Endothelial cell of umbilical vein (primary cell): ENCODE measurements around the gene LMX1A. TPM values are rescaled to one million over a fixed set of nuclear protein-coding genes. Genes with fewer than 3 reads are reported as not detected.

Source experiments
- BruUV-seq: library from RNA; stranded (reverse); fragments of 400-500 nt; replicated peaks from 2 replicates; lab custom pipeline; 2021; lab: Mats Ljungman, UMichigan
- CTCF ChIA-PET: fragments of 300-600, 350-600 bp; sonication (Branson Sonifier 250); formaldehyde crosslinking; loops from one replicate; lab custom pipeline; 2021; ENCODE audit warnings: antibody characterized with exemption, inconsistent platforms; lab: Charles Lee
- POLR2A ChIA-PET: fragments of 300-600, 350-600 bp; sonication (Branson Sonifier 250); formaldehyde crosslinking; loops from one replicate; lab custom pipeline; 2021; ENCODE audit warnings: antibody characterized with exemption, inconsistent platforms; lab: Charles Lee
- DNase-seq: peaks from one replicate; pipeline ENCODE4 v3.0.0-alpha.2; 2011; ENCODE audit warnings: low read depth, low spot score
- FAIRE-seq: peaks from 2 replicates; lab custom pipeline; 2011; peaks lifted over from hg19 to GRCh38; lab: Jason Lieb, UNC
- H2AFZ ChIP-seq: 2 replicates; pipeline ENCODE4 v1.6.0; 2012; ENCODE audit warnings: low read depth, low read length, control low read depth, inconsistent platforms
- H3K27ac ChIP-seq: 2 replicates; pipeline ENCODE4 v1.5.1; 2011; ENCODE audit warnings: low read depth, mild to moderate bottlenecking, control low read depth, low read length, moderate library complexity; ENCODE audit not compliant: insufficient read depth
- H3K27me3 ChIP-seq, 2 experiments: 2 replicates each; pipeline versions ENCODE4 v1.6.0 to v1.6.1; 2011; ENCODE audit warnings: low read length in 2 of 2, mixed read lengths in 1 of 2; ENCODE audit not compliant: control insufficient read depth in 2 of 2, insufficient read depth in 2 of 2
- H3K36me3 ChIP-seq, 2 experiments: 2 replicates in 1 of 2; 3 replicates in 1 of 2; pipeline ENCODE4 v1.5.1; 2011; ENCODE audit warnings: low read length in 2 of 2, mild to moderate bottlenecking in 1 of 2, moderate library complexity in 1 of 2; ENCODE audit not compliant: control insufficient read depth in 2 of 2, insufficient read depth in 2 of 2; ENCODE audit errors: extremely low read depth in 1 of 2
- H3K4me1 ChIP-seq: 3 replicates; pipeline ENCODE4 v1.5.1; 2011; ENCODE audit warnings: mild to moderate bottlenecking, low read length; ENCODE audit not compliant: control insufficient read depth, insufficient read depth; ENCODE audit errors: extremely low read depth
- H3K4me2 ChIP-seq: 2 replicates; pipeline ENCODE4 v1.6.1; 2011; ENCODE audit warnings: low read length, control low read depth, mixed read lengths; ENCODE audit not compliant: insufficient read depth
- H3K4me3 ChIP-seq, 3 experiments: fragments of 200-600 bp in 1 of 3; sonication (generic), shearing (Covaris generic) in 1 of 3; replicated peaks in 1 of 3; 2 replicates each; pipeline ENCODE4 v1.5.1; 2011 to 2016; ENCODE audit warnings: control low read depth in 3 of 3, low read length in 3 of 3, mild to moderate bottlenecking in 2 of 3, inconsistent platforms in 1 of 3, low read depth in 1 of 3, moderate library complexity in 1 of 3; ENCODE audit not compliant: insufficient read depth in 1 of 3
- H3K79me2 ChIP-seq: 2 replicates; pipeline ENCODE4 v1.6.0; 2012; ENCODE audit warnings: low read length, inconsistent platforms; ENCODE audit not compliant: control insufficient read depth, insufficient read depth
- H3K9ac ChIP-seq: replicated peaks from 2 replicates; pipeline ENCODE3; 2011; ENCODE audit warnings: low read length, control low read depth; ENCODE audit not compliant: insufficient read depth; ENCODE audit errors: extremely low read depth
- H3K9me1 ChIP-seq: replicated peaks from 3 replicates; pipeline ENCODE4 v1.6.0; 2011; ENCODE audit warnings: mild to moderate bottlenecking, low read length; ENCODE audit not compliant: control insufficient read depth, insufficient read depth; ENCODE audit errors: extremely low read depth
- H3K9me3 ChIP-seq: replicated peaks from 2 replicates; pipeline ENCODE4 v1.5.1; 2012; ENCODE audit warnings: low read length, inconsistent platforms; ENCODE audit not compliant: control insufficient read depth, insufficient read depth
- H4K20me1 ChIP-seq: replicated peaks from 2 replicates; pipeline ENCODE3; 2011; ENCODE audit warnings: mild to moderate bottlenecking, low read length; ENCODE audit not compliant: control insufficient read depth, insufficient read depth; ENCODE audit errors: extremely low read depth
- CTCF ChIP-seq, 2 donors: IDR thresholded peaks; 1 replicate in 1 of 2; 2 replicates in 1 of 2; pipeline ENCODE4 v1.5.1; 2011; ENCODE audit warnings: low read length in 2 of 2, mild to moderate bottlenecking in 2 of 2, moderate library complexity in 2 of 2, control low read depth in 1 of 2, inconsistent platforms in 1 of 2, low read depth in 1 of 2; ENCODE audit not compliant: insufficient read depth in 1 of 2; ENCODE audit errors: extremely low read depth in 1 of 2
- EZH2 ChIP-seq: IDR thresholded peaks from 2 replicates; pipeline ENCODE4 v1.6.1; 2012; ENCODE audit warnings: borderline replicate concordance, low read depth, mild to moderate bottlenecking, moderate library complexity, low read length, inconsistent platforms; ENCODE audit not compliant: severe bottlenecking
- FOS ChIP-seq: IDR thresholded peaks from 2 replicates; pipeline ENCODE4 v1.6.1; 2011; ENCODE audit warnings: mild to moderate bottlenecking, low read length, moderate library complexity, borderline replicate concordance; ENCODE audit not compliant: insufficient read depth
- GATA2 ChIP-seq: IDR thresholded peaks from 2 replicates; pipeline ENCODE4 v1.7.0; 2011; ENCODE audit warnings: low read depth, mild to moderate bottlenecking, moderate library complexity, mixed read lengths, low read length; ENCODE audit not compliant: insufficient read length, insufficient read depth
- MAX ChIP-seq: IDR thresholded peaks from 2 replicates; pipeline ENCODE4 v1.6.1; 2011; ENCODE audit not compliant: insufficient read depth, insufficient read length
- MYC ChIP-seq: IDR thresholded peaks from one replicate; pipeline ENCODE4 v1.6.1; 2011; ENCODE audit warnings: mild to moderate bottlenecking, low read depth, low read length
- dilution Hi-C: fragments of 300-500 bp; cut with MboI; formaldehyde crosslinking; loops from one replicate; pipeline ENCODE4 v1.15.0; 2019; ENCODE audit warnings: low sequenced_read_pairs; ENCODE audit not compliant: extremely low pct_ligation_motif_present
- intact Hi-C: fragments of 100-400 bp; cut with micrococcal nuclease; formaldehyde crosslinking; loops from one replicate; pipeline ENCODE4 v1.10.0; 2022
- polyA plus RNA-seq, 4 experiments: library from polyadenylated mRNA; depleted of rRNA in 3 of 4; stranded (reverse) in 3 of 4; unstranded in 1 of 4; fragments of >200 nt; gene quantifications; 2 replicates each; pipeline versions ENCODE4 v1.2.1 to v1.2.3, GENCODE V29; 2011 to 2012; ENCODE audit warnings: missing spikeins in 1 of 4
- total RNA-seq: library from RNA; stranded (reverse); gene quantifications from 2 replicates; pipeline ENCODE4 v1.2.3, GENCODE V29; 2021

Gene LMX1A
- total and polyA plus RNA-seq, 2 donors (not counting 3 experiments of a cell fraction or from before 2014, with no cell fraction given): not detected

DNA sequence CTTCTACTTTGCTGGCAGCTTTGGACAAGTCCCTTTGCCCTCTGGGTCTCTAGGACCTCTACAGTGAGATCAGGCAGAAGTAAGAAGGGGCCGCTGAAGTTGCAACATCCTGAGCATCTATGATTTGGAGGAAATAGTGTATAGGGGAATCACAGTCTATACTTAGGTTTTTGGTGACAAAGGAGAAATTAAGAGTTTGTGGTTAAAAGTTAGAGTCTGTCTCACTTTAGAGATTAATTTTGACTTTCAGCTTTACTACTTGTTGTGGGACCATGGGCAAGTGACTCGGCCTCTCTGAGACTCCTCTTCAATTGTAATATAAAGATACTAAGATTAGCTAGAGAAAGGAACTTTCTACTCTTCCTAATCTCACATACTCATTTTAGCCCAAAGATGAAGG, 33.1 kb upstream of the LMX1A start:
- Histone ChIP-seq H3K9ac (no peak overlapping the region), H3K79me2 (no peaks in the 10 kb centered on the region), H2AFZ (no peak overlapping the region), H3K9me1 (no peaks in the 10 kb centered on the region), H3K4me2 (no peak overlapping the region), H3K36me3 (no peaks in the 10 kb centered on the region), H3K4me1 (peaks cover 3% of the 10 kb centered on the region), H3K27ac (no peak overlapping the region), H4K20me1 (no peaks in the 10 kb centered on the region), H3K9me3 (no peaks in the 10 kb centered on the region), H3K4me3 (no peak overlapping the region), H3K27me3 (peaks cover 22 to 40% of the 10 kb centered on the region in 2 experiments)
- ChIA-PET POLR2A (no interaction called here), CTCF (interaction anchor here (0.9 to 3.2 kb wide), 4 partner anchors 14 to 203 kb away, joined by 3 to 22 read pairs (median 10); no protein-coding TSS in a partner anchor)
- intact Hi-C loops (loop anchor here (5.0 kb wide), 1 partner anchor 523 kb away; no protein-coding TSS in a partner anchor), dilution Hi-C loops (no loop called here)
- BruUV-seq: no TSS peak
- DNase-seq (no peak), FAIRE-seq (no peak)
- TF ChIP-seq CTCF (IDR thresholded peaks at IDR 0.05; ENCODE audit: extremely low read depth in 1 of 2, insufficient read depth in 1 of 2, low read depth in 1 of 2, low read length in 2 of 2) (no peak), GATA2 (no peak), FOS (no peak), MYC (no peak), EZH2 (no peak)

DNA sequence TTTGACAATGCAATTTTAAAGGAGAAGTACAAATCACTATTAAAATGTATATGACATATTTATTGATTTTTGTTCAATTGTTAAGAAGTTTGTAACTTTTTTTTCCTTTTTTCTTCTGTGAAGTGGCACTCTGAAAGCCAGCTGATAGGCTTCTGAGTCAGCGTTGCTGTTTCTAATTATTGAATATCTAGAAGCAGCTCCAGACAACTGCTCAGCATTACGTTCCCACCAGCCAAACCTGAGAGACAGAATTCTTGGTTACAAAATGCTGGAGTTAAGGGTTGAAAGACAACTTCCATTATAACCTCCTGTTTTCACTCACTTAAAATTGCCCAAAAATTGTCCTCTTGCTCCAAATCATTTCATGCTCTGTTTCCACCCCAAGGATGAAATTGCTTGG, 31.4 kb upstream of the LMX1A start:
- POLR2A ChIA-PET: no interaction called here

More for the DNA sequence above, 31.4 kb upstream of the LMX1A start:
- Histone ChIP-seq H3K9ac (no peak overlapping the region), H3K9me1 (no peaks in the 10 kb centered on the region), H3K27me3 (peaks cover 25 to 46% of the 10 kb centered on the region in 2 experiments), H3K36me3 (no peaks in the 10 kb centered on the region), H3K79me2 (no peaks in the 10 kb centered on the region), H3K27ac (no peak overlapping the region), H3K4me3 (no peak overlapping the region), H3K4me2 (no peak overlapping the region), H3K9me3 (no peaks in the 10 kb centered on the region), H3K4me1 (peaks cover under 1% of the 10 kb centered on the region), H2AFZ (no peak overlapping the region), H4K20me1 (no peaks in the 10 kb centered on the region)
- FAIRE-seq (no peak), DNase-seq (no peak)
- dilution Hi-C loops: no loop called here
- intact Hi-C loops: no loop called here
- BruUV-seq: no TSS peak
- CTCF ChIA-PET: interaction anchor here (1.3 to 3.2 kb wide), 3 partner anchors 10 to 205 kb away, joined by 6 to 22 read pairs (median 16); no protein-coding TSS in a partner anchor
- TF ChIP-seq EZH2: no peak
- TF ChIP-seq MAX: no peak
